ENCODE data around the gene KCNK15. TPM values are rescaled to one million over a fixed set of nuclear protein-coding genes. Genes with fewer than 3 reads are reported as not detected.

Gene KCNK15
- polyA plus RNA-seq, 3 donors = 0.03 TPM; not detected in 2

- no peak for DNase-seq
- Mint-ChIP-seq H3K36me3 (no peaks in the 10 kb centered on the region), H3K4me3 (no peak overlapping the region), H3K9me3 (no peaks in the 10 kb centered on the region), H3K27me3 (ENCODE audit: low read depth in 3 of 3) (peaks cover 0 to 9% (median 6%) of the 10 kb centered on the region in 3 donors), H3K27ac (no peak overlapping the region), H3K4me1 (peaks cover 8% of the 10 kb centered on the region)
- Histone ChIP-seq H3K36me3 (replicated peaks in 1 of 2; ENCODE audit: control insufficient read depth in 1 of 2, insufficient read depth in 2 of 2, low read length in 2 of 2) (no peaks in the 10 kb centered on the region), H3K4me1 (ENCODE audit: control insufficient read depth in 1 of 2, insufficient read depth in 2 of 2, low read length in 2 of 2) (peaks cover 5 to 7% of the 10 kb centered on the region in 2 donors), H4K20me1 (ENCODE audit: insufficient read depth, low read length) (no peaks in the 10 kb centered on the region), H3K9me3 (replicated peaks in 1 of 2; ENCODE audit: control insufficient read depth in 1 of 2, insufficient read depth in 1 of 2, low read length in 2 of 2) (no peaks in the 10 kb centered on the region), H2AFZ (ENCODE audit: insufficient read depth, low read depth, low read length, poor library complexity, severe bottlenecking) (no peak overlapping the region), H3K27ac (ENCODE audit: low read depth in 1 of 2, low read length in 2 of 2) (no peak overlapping the region), H3K9ac (ENCODE audit: insufficient read depth, low read length, poor library complexity, severe bottlenecking) (no peak overlapping the region), H3K4me3 (replicated peaks in 1 of 3; ENCODE audit: low read depth in 2 of 3, low read length in 3 of 3) (no peak overlapping the region), H3K27me3 (ENCODE audit: control insufficient read depth in 2 of 2, insufficient read depth in 2 of 2, low read length in 2 of 2) (no peaks in the 10 kb centered on the region), H3K4me2 (replicated peaks; ENCODE audit: extremely low read depth, low read length, poor library complexity, severe bottlenecking) (peak overlapping the region; percentile 5), H3K79me2 (ENCODE audit: insufficient read depth, low read length) (no peaks in the 10 kb centered on the region)
- WGBS (ENCODE audit: insufficient coverage) = 65% methylated on average over 12 of the region's 13 CpGs
- no peak for TF ChIP-seq CTCF (IDR thresholded peaks at IDR 0.05)
- intact Hi-C loops (cut with micrococcal nuclease) = no loop called here
Observed at GRCh38 chr20:44714102-44714700, 31.5 kb upstream of the KCNK15 start.

- peaks cover 5 to 7% of the 10 kb centered on the region in 2 donors for H3K4me1 ChIP-seq (ENCODE audit: control insufficient read depth in 1 of 2, insufficient read depth in 2 of 2, low read length in 2 of 2)
- intact Hi-C loops (cut with micrococcal nuclease) = no loop called here
- WGBS (ENCODE audit: insufficient coverage) = 0% methylated on average over 7 of the region's 28 CpGs
- no peaks in the 10 kb centered on the region for H3K36me3 ChIP-seq (replicated peaks in 1 of 2; ENCODE audit: control insufficient read depth in 1 of 2, insufficient read depth in 2 of 2, low read length in 2 of 2)
- H3K27ac ChIP-seq (ENCODE audit: low read depth in 1 of 2, low read length in 2 of 2) = no peak within 1 kb of the TSS
- H3K9ac ChIP-seq (ENCODE audit: insufficient read depth, low read length, poor library complexity, severe bottlenecking) = no peak within 1 kb of the TSS
- no peaks in the 10 kb centered on the region for H3K27me3 ChIP-seq (ENCODE audit: control insufficient read depth in 2 of 2, insufficient read depth in 2 of 2, low read length in 2 of 2)
- no peaks in the 10 kb centered on the region for H3K9me3 Mint-ChIP-seq
- H3K79me2 ChIP-seq (ENCODE audit: insufficient read depth, low read length) = no peaks in the 10 kb centered on the region
- H3K4me3 Mint-ChIP-seq = peak within 1 kb of the TSS in 1 of 2 donors; percentile 67
- H3K4me3 ChIP-seq (replicated peaks in 1 of 3; ENCODE audit: low read depth in 2 of 3, low read length in 3 of 3) = no peak within 1 kb of the TSS
- peaks cover 8% of the 10 kb centered on the region for H3K4me1 Mint-ChIP-seq
- no peak within 1 kb of the TSS for H3K27ac Mint-ChIP-seq
- H2AFZ ChIP-seq (ENCODE audit: insufficient read depth, low read depth, low read length, poor library complexity, severe bottlenecking) = peak within 1 kb of the TSS; percentile 53
- TF ChIP-seq CTCF (IDR thresholded peaks at IDR 0.05) = no peak
- H3K27me3 Mint-ChIP-seq (ENCODE audit: low read depth in 3 of 3) = peaks cover 0 to 9% (median 6%) of the 10 kb centered on the region in 3 donors
- no peaks in the 10 kb centered on the region for H3K36me3 Mint-ChIP-seq
- peak within 1 kb of the TSS; percentile 5 for H3K4me2 ChIP-seq (replicated peaks; ENCODE audit: extremely low read depth, low read length, poor library complexity, severe bottlenecking)
- no peak for DNase-seq
- H3K9me3 ChIP-seq (replicated peaks in 1 of 2; ENCODE audit: control insufficient read depth in 1 of 2, insufficient read depth in 1 of 2, low read length in 2 of 2) = no peaks in the 10 kb centered on the region
- H4K20me1 ChIP-seq (ENCODE audit: insufficient read depth, low read length) = no peaks in the 10 kb centered on the region
Observed at GRCh38 chr20:44714701-44715498, 30.8 kb upstream of the KCNK15 start, which contains the start of gene CCN5. Gene CCN5 (plus strand): TSS chr20:44715369. CDS start chr20:44715391, 22 bp downstream.
